CD14-positive monocyte (primary cell): ENCODE data around the gene ANKRD62. TPM values are rescaled to one million over a fixed set of nuclear protein-coding genes. Genes with fewer than 3 reads are reported as not detected.

Source experiments
- DNase-seq, 3 donors: peaks; one replicate each; pipeline ENCODE4 v3.0.0-alpha.2; 2011 to 2022
- H2AFZ ChIP-seq: 2 replicates; pipeline ENCODE4 v1.6.0; 2012; ENCODE audit warnings: mild to moderate bottlenecking, low read depth, low read length, inconsistent platforms; ENCODE audit not compliant: insufficient read depth, poor library complexity, severe bottlenecking
- H3K27ac ChIP-seq, 2 donors: 1 replicate in 1 of 2; 2 replicates in 1 of 2; pipeline ENCODE4 v1.5.1; 2012 to 2013; ENCODE audit warnings: low read length in 2 of 2, control low read depth in 1 of 2, inconsistent platforms in 1 of 2, low read depth in 1 of 2, mild to moderate bottlenecking in 1 of 2
- H3K27me3 ChIP-seq, 2 donors: one replicate each; pipeline versions ENCODE4 v1.6.0 to v1.6.1; 2011 to 2013; ENCODE audit warnings: low read length in 2 of 2; ENCODE audit not compliant: control insufficient read depth in 2 of 2, insufficient read depth in 2 of 2
- H3K36me3 ChIP-seq, 2 donors: replicated peaks in 1 of 2; 1 replicate in 1 of 2; 2 replicates in 1 of 2; pipeline versions ENCODE4 v1.5.1 to v1.6.1; 2012 to 2013; ENCODE audit warnings: low read length in 2 of 2, control low read depth in 1 of 2, inconsistent platforms in 1 of 2, mild to moderate bottlenecking in 1 of 2; ENCODE audit not compliant: insufficient read depth in 2 of 2, control insufficient read depth in 1 of 2
- H3K4me1 ChIP-seq, 2 donors: 1 replicate in 1 of 2; 2 replicates in 1 of 2; pipeline versions ENCODE4 v1.5.1 to v1.6.1; 2012 to 2013; ENCODE audit warnings: low read length in 2 of 2, control low read depth in 1 of 2, inconsistent platforms in 1 of 2, mild to moderate bottlenecking in 1 of 2, moderate library complexity in 1 of 2; ENCODE audit not compliant: insufficient read depth in 2 of 2, control insufficient read depth in 1 of 2
- H3K4me2 ChIP-seq: replicated peaks from 2 replicates; pipeline ENCODE3; 2012; ENCODE audit warnings: low read length, moderate library complexity, mild to moderate bottlenecking; ENCODE audit not compliant: poor library complexity, severe bottlenecking; ENCODE audit errors: extremely low read depth
- H3K4me3 ChIP-seq, 3 experiments: fragments of 200-600 bp in 1 of 3; sonication (generic) in 1 of 3; replicated peaks in 1 of 3; 1 replicate in 2 of 3; 2 replicates in 1 of 3; pipeline ENCODE4 v1.5.1; 2011 to 2013; ENCODE audit warnings: low read length in 3 of 3, mild to moderate bottlenecking in 3 of 3, control low read depth in 2 of 3, low read depth in 2 of 3, inconsistent platforms in 1 of 3, moderate library complexity in 1 of 3
- H3K79me2 ChIP-seq: 2 replicates; pipeline ENCODE4 v1.6.0; 2012; ENCODE audit warnings: mild to moderate bottlenecking, control low read depth, inconsistent platforms, low read length, moderate library complexity; ENCODE audit not compliant: insufficient read depth
- H3K9ac ChIP-seq: 2 replicates; pipeline ENCODE4 v1.6.0; 2017; ENCODE audit warnings: low read length, mild to moderate bottlenecking; ENCODE audit not compliant: insufficient read depth, poor library complexity, severe bottlenecking
- H3K9me3 ChIP-seq, 2 donors: replicated peaks in 1 of 2; 1 replicate in 1 of 2; 2 replicates in 1 of 2; pipeline versions ENCODE4 v1.5.1 to v1.6.1; 2012 to 2013; ENCODE audit warnings: low read length in 2 of 2, control low read depth in 1 of 2; ENCODE audit not compliant: control insufficient read depth in 1 of 2, insufficient read depth in 1 of 2
- H4K20me1 ChIP-seq: 2 replicates; pipeline ENCODE4 v1.6.0; 2012; ENCODE audit warnings: mild to moderate bottlenecking, low read length, control low read depth, moderate library complexity; ENCODE audit not compliant: insufficient read depth
- H3K27ac Mint-ChIP-seq, 7 donors: one replicate each; pipeline ENCODE4 v1.8.0; 2020; ENCODE audit warnings: mild to moderate bottlenecking in 7 of 7, mixed read lengths in 7 of 7, moderate library complexity in 6 of 7, inconsistent platforms in 2 of 7
- H3K27me3 Mint-ChIP-seq, 3 donors: one replicate each; pipeline ENCODE4 v1.8.0; 2021 to 2022; ENCODE audit warnings: low read depth in 3 of 3, mild to moderate bottlenecking in 3 of 3, mixed read lengths in 3 of 3, moderate library complexity in 3 of 3, inconsistent platforms in 1 of 3
- H3K36me3 Mint-ChIP-seq, 2 donors: one replicate each; pipeline ENCODE4 v1.8.0; 2020; ENCODE audit warnings: mixed read lengths in 2 of 2, inconsistent platforms in 1 of 2, mild to moderate bottlenecking in 1 of 2
- H3K4me1 Mint-ChIP-seq: one replicate; pipeline ENCODE4 v1.8.0; 2020; ENCODE audit warnings: mild to moderate bottlenecking, mixed read lengths
- H3K4me3 Mint-ChIP-seq, 2 donors: one replicate each; pipeline ENCODE4 v1.8.0; 2020; ENCODE audit warnings: mild to moderate bottlenecking in 2 of 2, mixed read lengths in 2 of 2, moderate library complexity in 1 of 2
- H3K9me3 Mint-ChIP-seq, 7 donors: one replicate each; pipeline ENCODE4 v1.8.0; 2020 to 2022; ENCODE audit warnings: mixed read lengths in 7 of 7, mild to moderate bottlenecking in 6 of 7, moderate library complexity in 6 of 7, inconsistent platforms in 2 of 7
- WGBS: methylation state at CpG from one replicate; pipeline ENCODE4 v1.1.5; 2013; ENCODE audit warnings: missing lambda C conversion rate; ENCODE audit not compliant: insufficient coverage; 5-methylcytosine and 5-hydroxymethylcytosine counted together
- intact Hi-C, 2 donors: fragments of 100-400 bp; cut with micrococcal nuclease; formaldehyde crosslinking; loops; one replicate each; pipeline versions ENCODE4 v1.15.0 to v1.15.1; 2023
- polyA plus RNA-seq, 3 donors: library from polyadenylated mRNA; depleted of rRNA in 1 of 3; unstranded in 2 of 3; stranded (reverse) in 1 of 3; fragments of 300-500 nt in 2 of 3; fragments of >200 nt in 1 of 3; fragmentation: Illumina TruSeq in 2 of 3; gene quantifications; 1 replicate in 2 of 3; 2 replicates in 1 of 3; pipeline ENCODE4 v1.2.3, GENCODE V29; 2012 to 2021
- TF ChIP-seq, protein P1 (sequence below): fragments of 200-600 bp; IDR thresholded peaks from one replicate; pipeline ENCODE4 v1.8.0; 2022; ENCODE audit warnings: antibody characterized with exemption, mild to moderate bottlenecking

Gene ANKRD62
- polyA plus RNA-seq, 3 donors: not detected

DNA sequence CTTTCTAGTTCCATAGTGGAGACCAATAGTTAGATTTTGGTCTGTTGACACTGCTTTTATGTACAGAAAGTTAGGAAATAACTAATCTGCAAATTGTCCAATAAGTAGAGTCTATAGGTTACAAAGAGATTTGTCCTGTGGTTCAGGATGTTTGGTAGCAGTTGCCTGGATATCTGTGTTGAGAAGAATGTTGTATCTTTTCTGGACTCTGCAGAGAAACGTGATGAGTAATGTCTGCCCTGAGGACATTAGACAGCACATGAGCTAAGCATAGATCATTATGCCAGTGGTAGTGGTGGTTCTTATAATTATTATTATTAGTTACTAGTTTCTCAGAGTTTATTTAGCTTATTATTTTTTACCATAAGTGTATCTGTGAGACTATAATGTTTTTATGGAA lies 65.8 kb downstream of the ANKRD62 start:
- Histone ChIP-seq H3K4me3 (no peak overlapping the region), H4K20me1 (no peaks in the 10 kb centered on the region), H3K27me3 (no peaks in the 10 kb centered on the region), H3K9me3 (no peaks in the 10 kb centered on the region), H3K9ac (no peak overlapping the region), H3K36me3 (no peaks in the 10 kb centered on the region), H3K27ac (no peak overlapping the region), H2AFZ (no peak overlapping the region), H3K4me1 (no peaks in the 10 kb centered on the region), H3K4me2 (no peak overlapping the region), H3K79me2 (no peaks in the 10 kb centered on the region)
- no peaks in the 10 kb centered on the region for H3K36me3 Mint-ChIP-seq
- peaks cover 3 to 7% (median 5%) of the 10 kb centered on the region in 3 donors for H3K27me3 Mint-ChIP-seq
- no peak for DNase-seq
- peaks cover 0 to 3% (median 0%) of the 10 kb centered on the region in 7 donors for H3K9me3 Mint-ChIP-seq
- H3K4me1 Mint-ChIP-seq: peaks cover 8% of the 10 kb centered on the region
- H3K27ac Mint-ChIP-seq: no peak overlapping the region
- no peak overlapping the region for H3K4me3 Mint-ChIP-seq
- TF ChIP-seq, protein P1, sequence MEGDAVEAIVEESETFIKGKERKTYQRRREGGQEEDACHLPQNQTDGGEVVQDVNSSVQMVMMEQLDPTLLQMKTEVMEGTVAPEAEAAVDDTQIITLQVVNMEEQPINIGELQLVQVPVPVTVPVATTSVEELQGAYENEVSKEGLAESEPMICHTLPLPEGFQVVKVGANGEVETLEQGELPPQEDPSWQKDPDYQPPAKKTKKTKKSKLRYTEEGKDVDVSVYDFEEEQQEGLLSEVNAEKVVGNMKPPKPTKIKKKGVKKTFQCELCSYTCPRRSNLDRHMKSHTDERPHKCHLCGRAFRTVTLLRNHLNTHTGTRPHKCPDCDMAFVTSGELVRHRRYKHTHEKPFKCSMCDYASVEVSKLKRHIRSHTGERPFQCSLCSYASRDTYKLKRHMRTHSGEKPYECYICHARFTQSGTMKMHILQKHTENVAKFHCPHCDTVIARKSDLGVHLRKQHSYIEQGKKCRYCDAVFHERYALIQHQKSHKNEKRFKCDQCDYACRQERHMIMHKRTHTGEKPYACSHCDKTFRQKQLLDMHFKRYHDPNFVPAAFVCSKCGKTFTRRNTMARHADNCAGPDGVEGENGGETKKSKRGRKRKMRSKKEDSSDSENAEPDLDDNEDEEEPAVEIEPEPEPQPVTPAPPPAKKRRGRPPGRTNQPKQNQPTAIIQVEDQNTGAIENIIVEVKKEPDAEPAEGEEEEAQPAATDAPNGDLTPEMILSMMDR: no peak
- intact Hi-C loops: no loop called here
- WGBS: 86% methylated on average over 1 of the region's 1 CpG

- H3K27ac Mint-ChIP-seq: no peak overlapping the region
- no peak overlapping the region for H3K4me3 Mint-ChIP-seq
- Histone ChIP-seq H2AFZ (no peak overlapping the region), H3K4me2 (no peak overlapping the region), H3K79me2 (no peaks in the 10 kb centered on the region), H3K4me1 (no peaks in the 10 kb centered on the region), H3K9ac (no peak overlapping the region), H3K4me3 (no peak overlapping the region), H4K20me1 (no peaks in the 10 kb centered on the region), H3K9me3 (no peaks in the 10 kb centered on the region), H3K27me3 (no peaks in the 10 kb centered on the region), H3K27ac (no peak overlapping the region), H3K36me3 (no peaks in the 10 kb centered on the region)
- no peaks in the 10 kb centered on the region for H3K4me1 Mint-ChIP-seq
- DNase-seq: no peak
- peaks cover 3 to 9% (median 5%) of the 10 kb centered on the region in 7 donors for H3K9me3 Mint-ChIP-seq
- no peaks in the 10 kb centered on the region for H3K36me3 Mint-ChIP-seq
- TF ChIP-seq, protein P1: no peak
- intact Hi-C loops: no loop called here
- peaks cover 3 to 10% (median 4%) of the 10 kb centered on the region in 3 donors for H3K27me3 Mint-ChIP-seq
These were observed 69.1 kb downstream of the ANKRD62 start for GRCh38 chr18:12162786-12163185.
